Lung (tissue), 12 donors: ENCODE measurements around the gene ATG7. TPM values are rescaled to one million over a fixed set of nuclear protein-coding genes. Genes with fewer than 3 reads are reported as not detected.

ENCODE experiments used
- ATAC-seq: fragments of 200-7000 bp; cut with Tn5 transposase; one replicate; pipeline ENCODE4 v1.9.1; 2020; ENCODE audit warnings: moderate number of reproducible peaks; ENCODE audit not compliant: insufficient read depth, low FRiP score
- DNase-seq, 3 donors: peaks; one replicate each; pipeline ENCODE4 v3.0.0-alpha.2; 2013 to 2017
- H3K27ac ChIP-seq, 2 donors: one replicate each; pipeline ENCODE4 v1.5.1; 2013; ENCODE audit warnings: mild to moderate bottlenecking in 2 of 2, moderate library complexity in 2 of 2, control low read depth in 1 of 2, inconsistent platforms in 1 of 2, low read depth in 1 of 2, low read length in 1 of 2
- H3K27me3 ChIP-seq, 3 donors: one replicate each; pipeline ENCODE4 v1.5.1; 2013; ENCODE audit warnings: low read length in 2 of 3; ENCODE audit not compliant: control insufficient read depth in 3 of 3, insufficient read depth in 3 of 3
- H3K36me3 ChIP-seq, 4 donors: one replicate each; pipeline ENCODE4 v1.5.1; 2013; ENCODE audit warnings: low read length in 4 of 4, mild to moderate bottlenecking in 1 of 4, moderate library complexity in 1 of 4; ENCODE audit not compliant: control insufficient read depth in 4 of 4, insufficient read depth in 4 of 4
- H3K4me1 ChIP-seq, 5 donors: one replicate each; pipeline ENCODE4 v1.5.1; 2013; ENCODE audit warnings: low read length in 5 of 5, mild to moderate bottlenecking in 2 of 5, moderate library complexity in 1 of 5; ENCODE audit not compliant: control insufficient read depth in 5 of 5, insufficient read depth in 5 of 5
- H3K4me3 ChIP-seq: one replicate; pipeline ENCODE4 v1.5.1; 2013; ENCODE audit warnings: mild to moderate bottlenecking, control low read depth, moderate library complexity
- H3K9ac ChIP-seq, 2 donors: one replicate each; pipeline ENCODE4 v1.5.1; 2013; ENCODE audit warnings: low read length in 2 of 2, control low read depth in 1 of 2; ENCODE audit not compliant: insufficient read depth in 1 of 2
- H3K9me3 ChIP-seq, 4 donors: one replicate each; pipeline ENCODE4 v1.5.1; 2013; ENCODE audit warnings: low read length in 3 of 4, mild to moderate bottlenecking in 1 of 4, moderate library complexity in 1 of 4; ENCODE audit not compliant: control insufficient read depth in 4 of 4, insufficient read depth in 3 of 4
- CTCF ChIP-seq: IDR thresholded peaks from 2 replicates; pipeline ENCODE4 v1.5.1; 2012; ENCODE audit warnings: mild to moderate bottlenecking; ENCODE audit errors: control extremely low read depth, extremely low read depth
- WGBS, 2 donors: extraction: QIAGEN DNeasy Blood & Tissue Kit; methylation state at CpG; one replicate each; pipeline ENCODE4 v1.1.7; 2013; 5-methylcytosine and 5-hydroxymethylcytosine counted together
- polyA plus RNA-seq, 2 donors: library from polyadenylated mRNA; stranded (reverse); fragments of 200-250 nt; gene quantifications; one replicate each; pipeline ENCODE4 v1.2.1, GENCODE V29; 2013
- total RNA-seq, 2 donors: library from RNA; depleted of rRNA in 1 of 2; stranded (reverse); fragments of >200 nt in 1 of 2; gene quantifications; one replicate each; pipeline ENCODE4 v1.2.1, GENCODE V29; 2014 to 2021
- donor health status: control.
- donor health status: control.
- donor health status: Bipolar disorder and iron deficiency.
- donor health status: healthy.
- donor health status: DM: yes; HTN: yes; CAD: no.

Gene ATG7
- total and polyA plus RNA-seq, 4 donors: 11.2 to 72.0 (median 53.3) TPM

- H3K36me3 ChIP-seq: no peaks in the 10 kb centered on the region
- H3K27ac ChIP-seq: peak overlapping the region; percentile 41 to 56
- no peak for TF ChIP-seq CTCF
- 65 to 72% methylated on average over 6 of the region's 6 CpGs for WGBS, 2 donors
- peak overlapping the region in 1 of 2 donors; percentile 52 for H3K9ac ChIP-seq
- ATAC-seq (no peak), DNase-seq (peak in 1 of 3 donors; percentile 13)
- no peak overlapping the region for H3K4me3 ChIP-seq
- H3K9me3 ChIP-seq: no peaks in the 10 kb centered on the region
- H3K27me3 ChIP-seq: no peaks in the 10 kb centered on the region
- peaks cover 5 to 18% (median 7%) of the 10 kb centered on the region in 5 donors for H3K4me1 ChIP-seq
Observed at GRCh38 chr3:11434563-11435096, 162.4 kb downstream of the ATG7 start.

DNA sequence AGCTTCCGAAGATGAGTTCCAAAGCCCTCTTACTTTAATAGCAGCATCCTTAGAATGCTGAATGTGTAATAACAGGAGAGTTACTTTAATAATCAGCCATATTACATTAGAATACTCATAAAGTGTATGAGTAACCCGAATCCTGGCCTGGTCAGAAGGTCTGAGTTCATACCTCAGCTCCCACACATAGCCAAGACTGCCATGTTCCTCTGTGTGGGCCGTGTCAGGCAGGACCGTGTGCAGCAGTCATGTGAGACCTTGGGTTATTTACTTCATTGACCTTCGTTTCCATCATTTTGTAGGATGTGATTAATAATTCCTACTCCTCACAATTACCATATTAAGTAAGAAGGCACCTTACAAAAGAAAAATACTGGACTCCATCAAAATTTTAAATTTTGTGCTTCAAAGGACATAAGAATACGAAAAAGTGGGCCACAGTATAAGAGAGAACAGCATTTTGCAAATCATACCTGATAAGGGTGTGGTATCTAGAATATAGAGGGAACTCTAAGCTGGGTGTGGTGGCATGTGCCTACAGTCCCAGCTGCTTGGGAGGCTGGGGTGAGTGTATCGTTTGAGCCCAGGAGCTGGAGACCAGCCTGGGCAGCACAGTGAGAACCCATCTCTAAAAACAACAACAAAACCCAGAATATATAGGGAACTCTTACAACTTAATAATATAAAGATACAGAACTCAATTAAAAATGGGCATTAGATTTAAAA is 163.4 kb downstream of the ATG7 start:
- peaks cover 5 to 18% (median 7%) of the 10 kb centered on the region in 5 donors for H3K4me1 ChIP-seq
- 97% methylated on average over 7 of the region's 7 CpGs for WGBS, 2 donors
- no peak overlapping the region for H3K9ac ChIP-seq
- no peaks in the 10 kb centered on the region for H3K36me3 ChIP-seq
- no peak overlapping the region for H3K4me3 ChIP-seq
- no peak for DNase-seq
- no peaks in the 10 kb centered on the region for H3K27me3 ChIP-seq
- no peak for ATAC-seq
- H3K9me3 ChIP-seq: no peaks in the 10 kb centered on the region
- no peak for TF ChIP-seq CTCF
- H3K27ac ChIP-seq: no peak overlapping the region

DNA sequence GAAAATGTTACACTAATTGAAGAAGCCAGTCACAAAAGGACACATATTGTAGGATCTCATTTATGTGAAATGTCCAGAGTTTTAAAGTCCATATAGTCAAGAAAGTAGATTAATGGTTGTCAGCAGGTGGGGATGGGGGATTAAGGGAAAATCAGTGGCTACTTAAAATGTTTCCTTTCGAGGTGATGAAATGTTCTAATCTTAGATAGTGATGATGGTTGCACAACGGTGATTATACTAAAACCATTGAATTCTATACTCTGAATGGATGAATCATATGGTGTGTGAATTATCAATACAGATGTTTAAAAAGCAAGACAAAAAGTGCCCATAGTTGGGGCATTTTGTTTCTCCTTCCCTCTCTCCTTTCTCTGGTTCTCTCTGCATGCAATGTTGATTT is 164.6 kb downstream of the ATG7 start:
- ATAC-seq (no peak), DNase-seq (no peak)
- H3K4me3 ChIP-seq: no peak overlapping the region
- no peaks in the 10 kb centered on the region for H3K27me3 ChIP-seq
- H3K9me3 ChIP-seq: no peaks in the 10 kb centered on the region
- no peak for TF ChIP-seq CTCF
- no peak overlapping the region for H3K27ac ChIP-seq
- H3K36me3 ChIP-seq: no peaks in the 10 kb centered on the region
- 59 to 76% methylated on average over 2 of the region's 2 CpGs for WGBS, 2 donors
- H3K9ac ChIP-seq: no peak overlapping the region
- H3K4me1 ChIP-seq: peaks cover 5 to 14% (median 7%) of the 10 kb centered on the region in 5 donors
